SK-N-SH (cell line): ENCODE results near the gene CLK2.

Experiments used
- EZH2phosphoT487 ChIP-seq: fragments of 200-600 bp; sonication (generic); IDR thresholded peaks from 2 replicates; pipeline ENCODE4 v1.6.1; 2017; ENCODE audit warnings: low read depth, mixed run types, mild to moderate bottlenecking, antibody characterized with exemption, moderate library complexity, borderline replicate concordance
- GABPA ChIP-seq: IDR thresholded peaks from 2 replicates; pipeline ENCODE4 v1.4.0; 2012; ENCODE audit warnings: low read depth, mild to moderate bottlenecking
- JUND ChIP-seq: IDR thresholded peaks from 2 replicates; pipeline ENCODE4 v1.4.0; 2012
- NRF1 ChIP-seq: IDR thresholded peaks from 2 replicates; pipeline ENCODE4 v1.6.1; 2012; ENCODE audit warnings: low read depth, mild to moderate bottlenecking, low read length
- SMC3 ChIP-seq: IDR thresholded peaks from 2 replicates; pipeline ENCODE4 v1.6.1; 2012; ENCODE audit warnings: low read depth, low read length, improper control_type of control experiment
- TAF1 ChIP-seq: IDR thresholded peaks from 2 replicates; pipeline ENCODE4 v1.6.1; 2012; ENCODE audit warnings: low read depth, mild to moderate bottlenecking, low read length, moderate library complexity, borderline replicate concordance
- TF ChIP-seq, protein P1 (sequence below): fragments of 200-600 bp; sonication (generic); IDR thresholded peaks from 2 replicates; pipeline ENCODE4 v1.6.1; 2017; ENCODE audit warnings: antibody characterized with exemption, mild to moderate bottlenecking, moderate library complexity
- TF ChIP-seq, protein P2 (sequence below): IDR thresholded peaks from 2 replicates; pipeline ENCODE4 v1.4.0; 2012; ENCODE audit warnings: low read depth, borderline replicate concordance
- TF ChIP-seq, protein P3 (sequence below): IDR thresholded peaks from 2 replicates; pipeline ENCODE4; 2012

DNA sequence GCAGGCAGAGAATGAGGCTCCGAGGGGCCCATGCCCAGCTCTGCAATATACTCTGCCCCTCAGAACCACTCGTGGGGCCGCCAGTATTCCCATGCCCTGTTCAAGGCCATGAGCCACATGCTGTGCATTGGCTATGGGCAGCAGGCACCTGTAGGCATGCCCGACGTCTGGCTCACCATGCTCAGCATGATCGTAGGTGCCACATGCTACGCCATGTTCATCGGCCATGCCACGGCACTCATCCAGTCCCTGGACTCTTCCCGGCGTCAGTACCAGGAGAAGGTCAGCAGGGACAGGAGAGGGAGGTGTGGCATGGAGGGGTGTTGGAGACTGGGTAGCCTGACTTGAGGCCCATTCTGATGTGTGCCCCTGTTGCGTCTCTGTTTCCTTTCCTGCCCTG lies 11.2 kb upstream of the CLK2 start:
- TF ChIP-seq, protein P1, sequence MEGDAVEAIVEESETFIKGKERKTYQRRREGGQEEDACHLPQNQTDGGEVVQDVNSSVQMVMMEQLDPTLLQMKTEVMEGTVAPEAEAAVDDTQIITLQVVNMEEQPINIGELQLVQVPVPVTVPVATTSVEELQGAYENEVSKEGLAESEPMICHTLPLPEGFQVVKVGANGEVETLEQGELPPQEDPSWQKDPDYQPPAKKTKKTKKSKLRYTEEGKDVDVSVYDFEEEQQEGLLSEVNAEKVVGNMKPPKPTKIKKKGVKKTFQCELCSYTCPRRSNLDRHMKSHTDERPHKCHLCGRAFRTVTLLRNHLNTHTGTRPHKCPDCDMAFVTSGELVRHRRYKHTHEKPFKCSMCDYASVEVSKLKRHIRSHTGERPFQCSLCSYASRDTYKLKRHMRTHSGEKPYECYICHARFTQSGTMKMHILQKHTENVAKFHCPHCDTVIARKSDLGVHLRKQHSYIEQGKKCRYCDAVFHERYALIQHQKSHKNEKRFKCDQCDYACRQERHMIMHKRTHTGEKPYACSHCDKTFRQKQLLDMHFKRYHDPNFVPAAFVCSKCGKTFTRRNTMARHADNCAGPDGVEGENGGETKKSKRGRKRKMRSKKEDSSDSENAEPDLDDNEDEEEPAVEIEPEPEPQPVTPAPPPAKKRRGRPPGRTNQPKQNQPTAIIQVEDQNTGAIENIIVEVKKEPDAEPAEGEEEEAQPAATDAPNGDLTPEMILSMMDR: no peak
- TF ChIP-seq SMC3: no peak
- no peak for TF ChIP-seq GABPA
- no peak for TF ChIP-seq NRF1
- TF ChIP-seq, protein P2, sequence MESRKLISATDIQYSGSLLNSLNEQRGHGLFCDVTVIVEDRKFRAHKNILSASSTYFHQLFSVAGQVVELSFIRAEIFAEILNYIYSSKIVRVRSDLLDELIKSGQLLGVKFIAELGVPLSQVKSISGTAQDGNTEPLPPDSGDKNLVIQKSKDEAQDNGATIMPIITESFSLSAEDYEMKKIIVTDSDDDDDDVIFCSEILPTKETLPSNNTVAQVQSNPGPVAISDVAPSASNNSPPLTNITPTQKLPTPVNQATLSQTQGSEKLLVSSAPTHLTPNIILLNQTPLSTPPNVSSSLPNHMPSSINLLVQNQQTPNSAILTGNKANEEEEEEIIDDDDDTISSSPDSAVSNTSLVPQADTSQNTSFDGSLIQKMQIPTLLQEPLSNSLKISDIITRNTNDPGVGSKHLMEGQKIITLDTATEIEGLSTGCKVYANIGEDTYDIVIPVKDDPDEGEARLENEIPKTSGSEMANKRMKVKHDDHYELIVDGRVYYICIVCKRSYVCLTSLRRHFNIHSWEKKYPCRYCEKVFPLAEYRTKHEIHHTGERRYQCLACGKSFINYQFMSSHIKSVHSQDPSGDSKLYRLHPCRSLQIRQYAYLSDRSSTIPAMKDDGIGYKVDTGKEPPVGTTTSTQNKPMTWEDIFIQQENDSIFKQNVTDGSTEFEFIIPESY: no peak
- no peak for TF ChIP-seq TAF1
- TF ChIP-seq, protein P3, sequence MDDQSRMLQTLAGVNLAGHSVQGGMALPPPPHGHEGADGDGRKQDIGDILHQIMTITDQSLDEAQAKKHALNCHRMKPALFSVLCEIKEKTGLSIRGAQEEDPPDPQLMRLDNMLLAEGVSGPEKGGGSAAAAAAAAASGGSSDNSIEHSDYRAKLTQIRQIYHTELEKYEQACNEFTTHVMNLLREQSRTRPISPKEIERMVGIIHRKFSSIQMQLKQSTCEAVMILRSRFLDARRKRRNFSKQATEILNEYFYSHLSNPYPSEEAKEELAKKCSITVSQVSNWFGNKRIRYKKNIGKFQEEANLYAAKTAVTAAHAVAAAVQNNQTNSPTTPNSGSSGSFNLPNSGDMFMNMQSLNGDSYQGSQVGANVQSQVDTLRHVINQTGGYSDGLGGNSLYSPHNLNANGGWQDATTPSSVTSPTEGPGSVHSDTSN: no peak
- no peak for TF ChIP-seq JUND
- no peak for TF ChIP-seq EZH2phosphoT487
